M059J (cell line): ENCODE measurements around the gene KCNN3. TPM values are rescaled to one million over a fixed set of nuclear protein-coding genes. Genes with fewer than 3 reads are reported as not detected.
A peak's percentile ranks its signal among the peaks of the same experiment; 100 is the strongest.

ENCODE experiments used
- DNase-seq: peaks from one replicate; pipeline ENCODE4 v3.0.0-alpha.2; 2012; ENCODE audit warnings: low read depth
- total RNA-seq: library from RNA; depleted of rRNA; stranded (reverse); fragments of >200 nt; shearing (Covaris generic); gene quantifications from 2 replicates; pipeline ENCODE4 v1.2.3, GENCODE V29; 2014

Gene KCNN3
- total RNA-seq, 1 experiment from 2014 or later = 0.37 TPM

GRCh38 chr1:154750681-154751665 lies 119.1 kb downstream of the KCNN3 start:
- no peak for DNase-seq

GRCh38 chr1:154749078-154749760 lies 120.9 kb downstream of the KCNN3 start:
- DNase-seq = peak; percentile 33

- no peak for DNase-seq
Observed at GRCh38 chr1:154748405-154748775, 121.7 kb downstream of the KCNN3 start.

GRCh38 chr1:154747740-154748404 lies 122.2 kb downstream of the KCNN3 start:
- no peak for DNase-seq

- DNase-seq = no peak
Observed at GRCh38 chr1:154747380-154747739, 122.7 kb downstream of the KCNN3 start.

- DNase-seq = no peak
Observed at GRCh38 chr1:154746622-154747299, 123.3 kb downstream of the KCNN3 start.

GRCh38 chr1:154745750-154746425 lies 124.2 kb downstream of the KCNN3 start:
- no peak for DNase-seq

GRCh38 chr1:154745286-154745731 lies 124.8 kb downstream of the KCNN3 start:
- no peak for DNase-seq

GRCh38 chr1:154744352-154745035 lies 125.6 kb downstream of the KCNN3 start:
- no peak for DNase-seq

- DNase-seq = no peak
Observed at GRCh38 chr1:154743526-154744036, 126.5 kb downstream of the KCNN3 start.

- DNase-seq = no peak
Observed at GRCh38 chr1:154742606-154743005, 127.5 kb downstream of the KCNN3 start.

- DNase-seq = no peak
Observed at GRCh38 chr1:154741741-154742495, 128.2 kb downstream of the KCNN3 start.

- no peak for DNase-seq
Observed at GRCh38 chr1:154741327-154741726, 128.8 kb downstream of the KCNN3 start.

- no peak for DNase-seq
Observed at GRCh38 chr1:154739654-154740053, 130.4 kb downstream of the KCNN3 start.

GRCh38 chr1:154736841-154737240 lies 133.2 kb downstream of the KCNN3 start:
- peak; percentile 67 for DNase-seq

GRCh38 chr1:154735804-154736168 lies 134.3 kb downstream of the KCNN3 start:
- DNase-seq = no peak

- no peak for DNase-seq
Observed at GRCh38 chr1:154735061-154735803, 134.8 kb downstream of the KCNN3 start.

GRCh38 chr1:154733621-154734020 lies 136.5 kb downstream of the KCNN3 start:
- DNase-seq = no peak

GRCh38 chr1:154730986-154731489 lies 139.0 kb downstream of the KCNN3 start:
- DNase-seq = peak; percentile 32
